Heart right ventricle (tissue), 16 donors: Measurements from ENCODE around the gene MVK. TPM values are rescaled to one million over a fixed set of nuclear protein-coding genes. Genes with fewer than 3 reads are reported as not detected.

Source experiments
- ATAC-seq, 8 donors: fragments of 200-7000 bp; cut with Tn5 transposase; one replicate each; pipeline ENCODE4 v1.9.1; 2020; ENCODE audit warnings: mild to moderate bottlenecking in 8 of 8, moderate library complexity in 8 of 8, moderate number of reproducible peaks in 1 of 8
- DNase-seq, 2 donors: peaks; one replicate each; pipeline ENCODE4 v3.0.0-alpha.2; 2020
- H3K27ac ChIP-seq, 10 donors: fragments of 200-600 bp; sonication (generic) in 2 of 10; one replicate each; pipeline versions ENCODE4 v1.5.0 to v1.8.0; 2020 to 2022; ENCODE audit warnings: mild to moderate bottlenecking in 3 of 10
- H3K27me3 ChIP-seq, 7 donors: fragments of 200-600 bp; one replicate each; pipeline ENCODE4 v1.8.0; 2021 to 2022; ENCODE audit warnings: mild to moderate bottlenecking in 2 of 7
- H3K36me3 ChIP-seq, 9 donors: fragments of 200-600 bp; sonication (generic) in 1 of 9; one replicate each; pipeline versions ENCODE4 v1.5.0 to v1.8.0; 2020 to 2022; ENCODE audit warnings: mild to moderate bottlenecking in 2 of 9
- H3K4me1 ChIP-seq, 9 donors: fragments of 200-600 bp; sonication (generic) in 1 of 9; one replicate each; pipeline versions ENCODE4 v1.5.0 to v1.8.0; 2020 to 2022; ENCODE audit warnings: mild to moderate bottlenecking in 4 of 9
- H3K4me3 ChIP-seq, 10 donors: fragments of 200-600 bp; sonication (generic) in 2 of 10; one replicate each; pipeline versions ENCODE4 v1.5.0 to v1.8.0; 2020 to 2022; ENCODE audit warnings: mild to moderate bottlenecking in 7 of 10, moderate library complexity in 2 of 10
- H3K9me3 ChIP-seq, 11 donors: fragments of 200-600 bp in 10 of 11; sonication (generic) in 2 of 11; one replicate each; pipeline versions ENCODE4 v1.5.0 to v1.8.0; 2013 to 2022; ENCODE audit warnings: mild to moderate bottlenecking in 2 of 11, control low read depth in 1 of 11, moderate library complexity in 1 of 11
- CTCF ChIP-seq, 9 donors: fragments of 200-600 bp; sonication (generic) in 2 of 9; IDR thresholded peaks; one replicate each; pipeline versions ENCODE4 v1.5.0 to v1.8.0; 2021 to 2022; ENCODE audit warnings: antibody characterized with exemption in 9 of 9, mild to moderate bottlenecking in 5 of 9, moderate library complexity in 1 of 9
- WGBS, 2 donors: extraction: QIAGEN DNeasy Blood & Tissue Kit; methylation state at CpG; one replicate each; pipeline ENCODE4 v1.1.7; 2013; ENCODE audit warnings: inconsistent platforms in 1 of 2; 5-methylcytosine and 5-hydroxymethylcytosine counted together
- intact Hi-C, 10 donors: fragments of 100-400 bp; cut with DNase I; formaldehyde crosslinking; loops; one replicate each; pipeline versions ENCODE4 v1.11.1 to v1.14.2; 2022
- polyA plus RNA-seq, 2 donors: library from polyadenylated mRNA; stranded (reverse); fragments of 200-250 nt; gene quantifications; one replicate each; pipeline ENCODE4 v1.2.3, GENCODE V29; 2013
- total RNA-seq, 10 donors: library from RNA; stranded (reverse); fragmentation: NEBNext Ultra II Directional in 3 of 10; extraction: Animal tissue kit (Norgen Biotek cat#: 25700) in 3 of 10; gene quantifications; one replicate each; pipeline versions ENCODE4 v1.2.1 to v1.2.4, GENCODE V29; 2021 to 2023
- donor health status: Arrhythmogenic right ventricular cardiomyopathy.
- donor health status: ischemic (EF 13 %, LVEDD 7.1; RV severe dilation, severe dysfunction).
- donor health status: healthy with polysubstance abuse.
- donor health status: DM: no; HTN: yes; CAD: no.
- donor health status: DM: no; HTN: no; CAD: no.
- donor health status: ischemic (EF 25% LVEDD 6.9; RV normal size, moderate dysfunction).
- donor health status: ischemic (EF 25% LVEDD 5.7; RV mildly dilated, moderate dysfunction).
- donor health status: healthy.
- donor health status: DM: yes; HTN: yes; CAD: no.
- donor health status: Ischemic cardiomyopathy.
- donor health status: ischemic (EF 35%, LVEDD 5.7; RV mildly dilated, moderate dysfunction).
- donor health status: nonischemic (EF 11% LVEDD 7.7; RV severe dilation, severe dysfunction).
- donor health status: DM: yes; HTN: yes; CAD: no.
- donor health status: PGD.
- donor health status: ischemic (EF 29% LVEDD 5.4; RV normal size, mild dysfunction).
- donor health status: nonischemic (EF 23%, LVEDD 6.1; RV moderate dilation, normal function).

The MVK gene
- total and polyA plus RNA-seq, 12 donors, result 7.9 to 18.1 (median 9.3) TPM

GRCh38 chr12:109557805-109558204 is 15.8 kb upstream of the MVK start:
- TF ChIP-seq CTCF (IDR thresholded peaks at IDR 0.05), result no peak
- WGBS, 2 donors, result 80% methylated on average over 12 of the region's 12 CpGs
- intact Hi-C loops, result no loop called here

GRCh38 chr12:109558374-109559199 is 15.0 kb upstream of the MVK start:
- H3K4me3 ChIP-seq, result no peak overlapping the region
- no peaks in the 10 kb centered on the region for H3K9me3 ChIP-seq
- H3K36me3 ChIP-seq, result peaks cover 0 to 75% (median 7%) of the 10 kb centered on the region in 9 donors
- ATAC-seq (no peak), DNase-seq (no peak)
- peaks cover 0 to 9% (median 6%) of the 10 kb centered on the region in 9 donors for H3K4me1 ChIP-seq
- H3K27ac ChIP-seq, result no peak overlapping the region
- intact Hi-C loops, result no loop called here
- 87 to 95% methylated on average over 25 of the region's 25 CpGs for WGBS, 2 donors
- TF ChIP-seq CTCF (IDR thresholded peaks at IDR 0.05), result no peak
- no peaks in the 10 kb centered on the region for H3K27me3 ChIP-seq

More at GRCh38 chr12:109557805-109558204, 15.8 kb upstream of the MVK start:
- Histone ChIP-seq H3K4me1 (peaks cover 0 to 1% (median 0%) of the 10 kb centered on the region in 9 donors), H3K36me3 (peaks cover 0 to 68% (median 7%) of the 10 kb centered on the region in 9 donors), H3K27me3 (peaks cover 0 to 2% (median 0%) of the 10 kb centered on the region in 7 donors), H3K9me3 (no peaks in the 10 kb centered on the region), H3K27ac (no peak overlapping the region), H3K4me3 (no peak overlapping the region)
- ATAC-seq (no peak), DNase-seq (no peak)

GRCh38 chr12:109559200-109559505 is 14.4 kb upstream of the MVK start:
- Histone ChIP-seq H3K4me1 (peaks cover 0 to 15% (median 6%) of the 10 kb centered on the region in 9 donors), H3K4me3 (no peak overlapping the region), H3K36me3 (peaks cover 0 to 77% (median 8%) of the 10 kb centered on the region in 9 donors), H3K27me3 (no peaks in the 10 kb centered on the region), H3K27ac (no peak overlapping the region), H3K9me3 (no peaks in the 10 kb centered on the region)
- no peak for TF ChIP-seq CTCF (IDR thresholded peaks at IDR 0.05)
- DNase-seq (no peak), ATAC-seq (no peak)
- 95% methylated on average over 6 of the region's 6 CpGs for WGBS, 2 donors
- intact Hi-C loops, result no loop called here

GRCh38 chr12:109559601-109560000 is 14.0 kb upstream of the MVK start:
- no peak overlapping the region for H3K4me3 ChIP-seq
- 97 to 98% methylated on average over 10 of the region's 10 CpGs for WGBS, 2 donors
- peaks cover 0 to 80% (median 10%) of the 10 kb centered on the region in 9 donors for H3K36me3 ChIP-seq
- DNase-seq, result no peak
- no peak for TF ChIP-seq CTCF (IDR thresholded peaks at IDR 0.05)
- peaks cover 0 to 18% (median 6%) of the 10 kb centered on the region in 9 donors for H3K4me1 ChIP-seq
- H3K9me3 ChIP-seq, result no peaks in the 10 kb centered on the region
- intact Hi-C loops, result no loop called here
- H3K27ac ChIP-seq, result no peak overlapping the region
- ATAC-seq, result no peak
- no peaks in the 10 kb centered on the region for H3K27me3 ChIP-seq
